IMR-90 (cell line): Measurements from ENCODE around the gene OAS3. TPM values are rescaled to one million over a fixed set of nuclear protein-coding genes. Genes with fewer than 3 reads are reported as not detected.

ENCODE experiments used
- ATAC-seq: fragments of 200-7000 bp; cut with Tn5 transposase; 2 replicates; pipeline ENCODE4 v1.9.1; 2020; ENCODE audit warnings: low read depth, mild to moderate bottlenecking, moderate library complexity
- BruUV-seq: library from RNA; stranded (reverse); fragments of 400-500 nt; replicated peaks from 2 replicates; lab custom pipeline; 2021; lab: Mats Ljungman, UMichigan
- CTCF ChIA-PET: fragments of 300-600 bp; formaldehyde crosslinking; extraction: SDS; loops from one replicate; lab custom pipeline; 2021; ENCODE audit warnings: antibody characterized with exemption; lab: Yijun Ruan, JAX
- POLR2A ChIA-PET: fragments of 300-600 bp; sonication (Branson Sonifier 250); formaldehyde crosslinking; loops from one replicate; lab custom pipeline; 2022; ENCODE audit warnings: antibody characterized with exemption; ENCODE audit not compliant: unreplicated experiment; lab: Charles Lee
- DNase-seq: peaks from one replicate; pipeline ENCODE4 v3.0.0; 2013
- H2AFZ ChIP-seq: replicated peaks from 2 replicates; pipeline ENCODE3; 2013; ENCODE audit warnings: low read length, mild to moderate bottlenecking; ENCODE audit not compliant: poor library complexity
- H2AK5ac ChIP-seq: 2 replicates; pipeline ENCODE4 v1.6.1; 2013; ENCODE audit warnings: low read depth, low read length, inconsistent platforms
- H2AK9ac ChIP-seq: replicated peaks from 2 replicates; pipeline ENCODE3; 2013; ENCODE audit warnings: mild to moderate bottlenecking, low read depth, low read length, moderate library complexity; ENCODE audit not compliant: poor library complexity
- H2BK120ac ChIP-seq: 2 replicates; pipeline ENCODE4 v1.6.1; 2013; ENCODE audit warnings: low read depth, low read length, inconsistent platforms
- H2BK15ac ChIP-seq: 3 replicates; pipeline ENCODE4 v1.6.1; 2013; ENCODE audit warnings: low read depth, low read length, inconsistent platforms
- H2BK20ac ChIP-seq: 2 replicates; pipeline ENCODE4 v1.6.1; 2013; ENCODE audit warnings: low read depth, mild to moderate bottlenecking, inconsistent platforms, low read length, moderate library complexity
- H2BK5ac ChIP-seq: 2 replicates; pipeline ENCODE4 v1.6.1; 2013; ENCODE audit warnings: mild to moderate bottlenecking, low read depth, low read length, inconsistent platforms; ENCODE audit not compliant: poor library complexity, severe bottlenecking
- H3K14ac ChIP-seq: replicated peaks from 2 replicates; pipeline ENCODE4 v1.6.1; 2013; ENCODE audit warnings: low read depth, low read length, inconsistent platforms
- H3K18ac ChIP-seq: 2 replicates; pipeline ENCODE4 v1.6.1; 2013; ENCODE audit warnings: low read depth, low read length, control low read depth
- H3K23ac ChIP-seq: 2 replicates; pipeline ENCODE4 v1.6.1; 2013; ENCODE audit warnings: low read depth, low read length, inconsistent platforms
- H3K27ac ChIP-seq: 2 replicates; pipeline ENCODE4 v1.5.1; 2013; ENCODE audit warnings: mild to moderate bottlenecking, control low read depth, low read length; ENCODE audit not compliant: insufficient read depth
- H3K27me3 ChIP-seq: 2 replicates; pipeline ENCODE4 v1.6.1; 2013; ENCODE audit warnings: low read length; ENCODE audit not compliant: control insufficient read depth, insufficient read depth
- H3K36me3 ChIP-seq: 2 replicates; pipeline ENCODE4 v1.6.1; 2013; ENCODE audit warnings: low read length, mixed read lengths; ENCODE audit not compliant: control insufficient read depth, insufficient read depth
- H3K4ac ChIP-seq: 2 replicates; pipeline ENCODE4 v1.6.1; 2013; ENCODE audit warnings: low read depth, low read length, inconsistent platforms
- H3K4me1 ChIP-seq: 2 replicates; pipeline ENCODE4 v1.6.1; 2013; ENCODE audit warnings: low read length, mixed read lengths; ENCODE audit not compliant: control insufficient read depth, insufficient read depth
- H3K4me2 ChIP-seq: 2 replicates; pipeline ENCODE4 v1.6.1; 2013; ENCODE audit warnings: low read depth, mild to moderate bottlenecking, control low read depth, low read length, moderate library complexity
- H3K4me3 ChIP-seq: 2 replicates; pipeline ENCODE4 v1.5.1; 2013; ENCODE audit warnings: low read depth, mild to moderate bottlenecking, control low read depth, low read length, moderate library complexity; ENCODE audit not compliant: insufficient read depth
- H3K56ac ChIP-seq: 2 replicates; pipeline ENCODE4 v1.6.1; 2013; ENCODE audit warnings: low read length, inconsistent platforms; ENCODE audit not compliant: insufficient read depth; ENCODE audit errors: extremely low read depth
- H3K79me1 ChIP-seq, 2 experiments: 2 replicates each; pipeline ENCODE4 v1.6.1; 2013; ENCODE audit warnings: low read length in 2 of 2, inconsistent platforms in 1 of 2, low read depth in 1 of 2
- H3K9ac ChIP-seq: 2 replicates; pipeline ENCODE4 v1.6.1; 2013; ENCODE audit warnings: low read depth, low read length, control low read depth
- H3K9me1 ChIP-seq: 2 replicates; pipeline ENCODE4 v1.6.1; 2013; ENCODE audit warnings: low read length, inconsistent platforms; ENCODE audit not compliant: insufficient read depth
- H3K9me3 ChIP-seq: 2 replicates; pipeline ENCODE4 v1.6.1; 2013; ENCODE audit warnings: low read length; ENCODE audit not compliant: control insufficient read depth, insufficient read depth
- H4K20me1 ChIP-seq: 2 replicates; pipeline ENCODE4 v1.6.1; 2013; ENCODE audit warnings: low read length, inconsistent platforms; ENCODE audit not compliant: insufficient read depth
- H4K5ac ChIP-seq: 2 replicates; pipeline ENCODE4 v1.6.1; 2013; ENCODE audit warnings: mild to moderate bottlenecking, low read depth, low read length, control low read depth
- H4K8ac ChIP-seq, 2 experiments: 2 replicates each; pipeline ENCODE4 v1.6.1; 2013; ENCODE audit warnings: low read depth in 2 of 2, low read length in 2 of 2, control low read depth in 1 of 2, inconsistent platforms in 1 of 2
- H4K91ac ChIP-seq: 2 replicates; pipeline ENCODE4 v1.6.1; 2013; ENCODE audit warnings: low read depth, low read length, inconsistent platforms; ENCODE audit not compliant: insufficient read depth
- CTCF ChIP-seq: conservative IDR thresholded peaks from 2 replicates; pipeline ENCODE4 v1.5.1; 2012; ENCODE audit warnings: mild to moderate bottlenecking, low read depth, low read length, improper control_type of control experiment
- ELK1 ChIP-seq: fragments of 150-350 bp; IDR thresholded peaks from 2 replicates; pipeline ENCODE4 v1.6.1; 2016; ENCODE audit warnings: low read depth, mild to moderate bottlenecking, low read length, moderate library complexity, borderline replicate concordance
- MAFK ChIP-seq: IDR thresholded peaks from 2 replicates; pipeline ENCODE4 v1.6.1; 2012; ENCODE audit warnings: low read depth, low read length, improper control_type of control experiment
- POLR2A ChIP-seq: IDR thresholded peaks from 2 replicates; pipeline ENCODE4 v1.6.1; 2012; ENCODE audit warnings: mild to moderate bottlenecking, low read depth, low read length
- RAD21 ChIP-seq: IDR thresholded peaks from 2 replicates; pipeline ENCODE4 v1.6.1; 2012; ENCODE audit warnings: low read length, improper control_type of control experiment
- USF2 ChIP-seq: fragments of 150-350 bp; IDR thresholded peaks from 2 replicates; pipeline ENCODE4 v1.6.1; 2017; ENCODE audit warnings: mild to moderate bottlenecking, antibody characterized with exemption, low read length, low read depth
- WGBS, 2 experiments: methylation state at CpG; one replicate each; pipeline versions ENCODE4 v1.1.5 to v1.1.7; 2013; ENCODE audit warnings: missing lambda C conversion rate in 2 of 2; ENCODE audit not compliant: insufficient read length in 1 of 2; ENCODE audit errors: extremely low coverage in 2 of 2; 5-methylcytosine and 5-hydroxymethylcytosine counted together
- dilution Hi-C: fragments of 300-500 bp; cut with HindIII; formaldehyde crosslinking; loops from one replicate; pipeline ENCODE4 v1.14.3; 2018; ENCODE audit warnings: low sequenced_read_pairs; ENCODE audit not compliant: unreplicated experiment
- in situ Hi-C: fragments of 300-500 bp; cut with MboI; formaldehyde crosslinking; loops from 3 replicates; pipeline ENCODE4 v1.14.3; 2019; ENCODE audit warnings: low sequenced_read_pairs, inconsistent platforms, mixed read lengths
- intact Hi-C: fragments of 100-400 bp; cut with micrococcal nuclease; formaldehyde crosslinking; loops from 2 replicates; pipeline ENCODE4 v1.10.0; 2022
- polyA plus RNA-seq, 3 experiments: library from polyadenylated mRNA; depleted of rRNA; stranded (reverse); fragments of >200 nt; gene quantifications; 2 replicates each; pipeline ENCODE4 v1.2.3, GENCODE V29; 2012; ENCODE audit warnings: low replicate concordance in 1 of 3
- total RNA-seq: library from RNA; depleted of rRNA; stranded (reverse); fragments of >200 nt; gene quantifications from 2 replicates; pipeline ENCODE4 v1.2.3, GENCODE V29; 2012

The OAS3 gene
- total and polyA plus RNA-seq, 2 of the 4 experiments (the other 2 are of a cell fraction), result 4.1 to 7.8 TPM

- Histone ChIP-seq H3K23ac (no peak overlapping the region), H3K9ac (no peak overlapping the region), H3K9me1 (0 out of 2 replicates have a peak, but pooled peaks cover 3% of the 10 kb centered on the region), H3K27ac (no peak overlapping the region), H4K8ac (no peak overlapping the region), H2AK5ac (no peak overlapping the region), H2BK20ac (no peak overlapping the region), H4K20me1 (no peaks in the 10 kb centered on the region), H3K4me2 (no peak overlapping the region), H3K18ac (no peak overlapping the region), H3K36me3 (no peaks in the 10 kb centered on the region), H2BK15ac (no peak overlapping the region), H4K5ac (no peak overlapping the region), H3K4ac (no peak overlapping the region), H3K79me1 (peaks cover 0 to 7% of the 10 kb centered on the region in 2 experiments; a peak in 1 of 4 replicates), H2BK5ac (no peak overlapping the region), H2BK120ac (no peak overlapping the region), H3K4me1 (peaks cover 2% of the 10 kb centered on the region), H3K4me3 (no peak overlapping the region), H3K9me3 (no peaks in the 10 kb centered on the region), H2AK9ac (no peak overlapping the region), H3K14ac (no peak overlapping the region), H3K56ac (no peak overlapping the region), H4K91ac (no peak overlapping the region), H3K27me3 (no peaks in the 10 kb centered on the region), H2AFZ (no peak overlapping the region)
- dilution Hi-C loops, result no loop called here
- WGBS, 2 experiments, result no CpG with 5 or more reads among the region's 1 CpG
- no peak for DNase-seq
- ChIA-PET CTCF (no interaction called here), POLR2A (no interaction called here)
- in situ Hi-C loops, result no loop called here
- BruUV-seq, result no TSS peak
- ATAC-seq, result no peak
- TF ChIP-seq USF2 (no peak), RAD21 (no peak), MAFK (no peak), CTCF (no peak), POLR2A (no peak), ELK1 (no peak)
- intact Hi-C loops, result no loop called here
These were observed 4.3 kb downstream of the OAS3 start for GRCh38 chr12:112942572-112942971.
